Measurements from ENCODE around the gene VKORC1L1.

GRCh38 chr7:65966146-65966545, 93.3 kb downstream of the VKORC1L1 start:
- no peak for TF ChIP-seq CTCF (conservative IDR thresholded peaks at IDR 0.05)
- TF ChIP-seq ZFX (IDR thresholded peaks at IDR 0.05), result no peak
